IMR-90 (cell line): ENCODE data around the gene SGTB.

Experiments
- CTCF ChIP-seq: conservative IDR thresholded peaks from 2 replicates; pipeline ENCODE4 v1.5.1; 2012; ENCODE audit warnings: mild to moderate bottlenecking, low read depth, low read length, improper control_type of control experiment
- POLR2A ChIP-seq: IDR thresholded peaks from 2 replicates; pipeline ENCODE4 v1.6.1; 2012; ENCODE audit warnings: mild to moderate bottlenecking, low read depth, low read length

DNA sequence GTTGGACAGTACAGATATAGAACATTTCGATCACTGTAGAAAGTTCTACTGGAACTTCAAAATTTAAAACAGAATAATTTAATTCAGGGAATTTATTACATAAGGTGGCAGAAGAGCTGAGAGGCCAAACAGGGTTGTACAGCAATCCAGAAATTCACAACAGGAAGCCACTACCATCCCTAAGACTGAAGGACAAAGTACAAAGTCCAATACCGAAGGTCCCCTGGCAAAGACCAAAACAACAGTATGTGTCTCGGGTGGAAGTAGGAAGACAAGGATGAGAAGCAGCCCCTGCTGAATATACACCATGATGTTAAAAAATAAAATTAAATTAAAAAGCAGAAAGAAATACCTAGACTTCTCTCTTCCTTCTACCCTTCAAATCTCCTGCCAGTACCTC, 19.9 kb downstream of the SGTB start:
- no peak for TF ChIP-seq POLR2A
- TF ChIP-seq CTCF, result no peak
